ENCODE measurements around the gene TTR. TPM values are rescaled to one million over a fixed set of nuclear protein-coding genes. Genes with fewer than 3 reads are reported as not detected.

TTR gene
- total RNA-seq, 4 donors from 2014 or later, result 2.5 TPM; not detected in 3

DNA sequence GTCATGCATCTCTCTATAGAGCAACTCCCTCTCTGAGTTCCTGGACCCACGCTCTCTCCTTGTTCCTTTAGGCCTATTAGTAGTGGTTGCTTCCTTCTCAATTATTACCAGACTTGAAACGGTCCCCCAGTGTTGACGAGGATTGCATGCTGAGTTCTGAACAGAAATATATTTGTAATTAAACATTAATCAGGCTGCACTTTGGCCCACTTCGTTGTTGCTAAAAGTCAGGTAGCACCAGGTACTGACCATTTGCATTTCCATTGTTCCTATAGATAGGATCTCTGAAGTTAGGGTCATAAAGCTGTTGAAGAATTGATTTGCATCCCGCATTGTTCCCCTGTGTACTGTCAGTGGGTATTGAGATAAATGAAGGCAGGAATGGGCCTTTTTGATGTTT, 36.9 kb upstream of the TTR start:
- Histone ChIP-seq H3K27me3 (no peaks in the 10 kb centered on the region), H3K36me3 (no peaks in the 10 kb centered on the region), H3K4me3 (no peak overlapping the region), H3K27ac (no peak overlapping the region), H3K9me3 (no peaks in the 10 kb centered on the region), H3K4me1 (no peaks in the 10 kb centered on the region)
- no peak for DNase-seq
- no peak for TF ChIP-seq CTCF (IDR thresholded peaks at IDR 0.05)
- TF ChIP-seq POLR2A (IDR thresholded peaks at IDR 0.05), result no peak

DNA sequence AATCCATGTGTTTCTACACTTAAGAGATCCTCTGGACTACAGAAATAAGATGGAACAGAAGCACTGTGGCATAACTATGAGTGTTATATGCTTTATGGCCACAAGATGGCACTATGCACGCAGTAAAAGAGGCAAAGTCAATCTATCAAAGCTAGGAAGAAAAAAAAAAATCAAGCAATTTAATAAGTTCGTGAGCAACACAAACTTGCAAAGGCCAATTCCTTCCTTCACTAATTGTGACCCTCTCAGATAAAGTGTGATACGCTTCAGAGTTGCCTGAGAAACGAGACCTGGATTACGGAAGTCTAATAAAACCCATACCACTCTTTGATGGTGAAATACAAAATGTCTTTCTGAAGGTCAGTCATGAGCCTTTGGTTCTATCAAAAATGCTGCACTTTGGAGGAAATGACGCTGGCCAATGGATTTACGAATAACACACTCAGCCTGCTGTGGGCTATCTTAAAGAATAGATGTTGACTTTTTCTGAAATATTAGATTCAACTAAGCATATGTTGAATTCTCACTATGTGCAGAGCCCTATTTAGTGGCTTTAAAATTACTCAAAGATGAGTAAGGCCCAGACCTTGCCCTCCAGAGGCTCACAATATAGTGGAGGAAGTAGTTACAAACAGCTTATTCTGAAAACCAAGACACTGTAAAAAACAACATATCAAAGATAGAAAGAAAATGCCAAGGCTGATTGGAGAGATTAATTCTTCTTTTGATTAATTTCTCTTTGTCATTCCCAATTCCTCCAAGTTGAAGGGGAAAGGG, 35.5 kb upstream of the TTR start:
- Histone ChIP-seq H3K36me3 (no peaks in the 10 kb centered on the region), H3K27me3 (no peaks in the 10 kb centered on the region), H3K27ac (no peak overlapping the region), H3K9me3 (no peaks in the 10 kb centered on the region), H3K4me1 (no peaks in the 10 kb centered on the region), H3K4me3 (no peak overlapping the region)
- no peak for TF ChIP-seq POLR2A (IDR thresholded peaks at IDR 0.05)
- TF ChIP-seq CTCF (IDR thresholded peaks at IDR 0.05), result peak; percentile 44 to 91 (median 86)
- peak in 1 of 3 donors; percentile 71 for DNase-seq

DNA sequence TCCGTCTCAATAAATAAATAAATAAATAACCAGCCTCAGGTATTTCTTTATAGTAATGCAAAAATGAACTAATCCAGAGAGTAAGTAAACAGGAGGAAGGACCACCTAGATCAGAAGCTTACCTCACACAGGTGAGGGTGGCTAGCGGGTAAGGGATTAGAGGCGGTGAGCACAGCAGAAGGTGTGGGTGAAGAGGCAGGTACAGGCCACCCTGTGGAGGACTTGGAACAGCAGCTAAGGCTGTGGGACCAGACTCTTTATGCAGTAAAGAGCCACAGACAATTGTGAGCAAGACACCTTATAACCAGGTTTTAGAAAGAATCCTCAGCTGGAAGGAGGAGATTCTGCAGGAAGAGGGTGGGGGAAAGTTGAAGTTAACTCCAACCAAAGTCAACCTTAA, 34.2 kb upstream of the TTR start:
- Histone ChIP-seq H3K27me3 (no peaks in the 10 kb centered on the region), H3K27ac (no peak overlapping the region), H3K9me3 (no peaks in the 10 kb centered on the region), H3K4me1 (no peaks in the 10 kb centered on the region), H3K36me3 (no peaks in the 10 kb centered on the region), H3K4me3 (no peak overlapping the region)
- TF ChIP-seq CTCF (IDR thresholded peaks at IDR 0.05) (peak in 1 of 6 experiments; percentile 11), POLR2A (IDR thresholded peaks at IDR 0.05) (no peak)
- no peak for DNase-seq

- DNase-seq, result no peak
- Histone ChIP-seq H3K9me3 (no peaks in the 10 kb centered on the region), H3K27me3 (no peaks in the 10 kb centered on the region), H3K36me3 (no peaks in the 10 kb centered on the region), H3K4me3 (no peak overlapping the region), H3K27ac (no peak overlapping the region), H3K4me1 (no peaks in the 10 kb centered on the region)
- TF ChIP-seq CTCF (IDR thresholded peaks at IDR 0.05), result no peak
Observed at GRCh38 chr18:31558567-31558966, 33.1 kb upstream of the TTR start.

GRCh38 chr18:31562726-31563125, 29.0 kb upstream of the TTR start:
- peaks cover 0 to 3% (median 0%) of the 10 kb centered on the region in 4 donors for H3K4me1 ChIP-seq
- H3K9me3 ChIP-seq, result no peaks in the 10 kb centered on the region
- no peaks in the 10 kb centered on the region for H3K27me3 ChIP-seq
- H3K4me3 ChIP-seq, result no peak overlapping the region
- no peak for DNase-seq
- TF ChIP-seq CTCF (IDR thresholded peaks at IDR 0.05) (no peak), POLR2A (IDR thresholded peaks at IDR 0.05) (no peak)
- no peaks in the 10 kb centered on the region for H3K36me3 ChIP-seq
- H3K27ac ChIP-seq, result no peak overlapping the region

All from Peyer's patch (tissue), 4 donors.